C4-2B (cell line): Measurements from ENCODE around the gene NAA60.

Experiments used
- CTCF ChIP-seq: fragments of 450-650 bp; conservative IDR thresholded peaks from 2 replicates; pipeline ENCODE4 v1.5.1; 2017; ENCODE audit warnings: mild to moderate bottlenecking
- ZFX ChIP-seq: fragments of 450-650 bp; IDR thresholded peaks from 2 replicates; pipeline ENCODE4 v1.6.1; 2017

GRCh38 chr16:3518292-3518985 is 75.0 kb downstream of the NAA60 start:
- TF ChIP-seq CTCF: no peak
- no peak for TF ChIP-seq ZFX
